Suppressor macrophage treated with lipopolysaccharide for 1 hour (primary cell): ENCODE data around the gene INTS12.
"Not testable (repeated sequence)": the region's sequence is repeated elsewhere in the genome, so short reads cannot be mapped to it uniquely, and the experiment has no call there.

Experiments
- DNase-seq, 3 donors: peaks; one replicate each; pipeline ENCODE4 v3.0.0-alpha.2; 2020 to 2022

INTS12 gene

GRCh38 chr4:105708181-105709080 is at the start of gene INTS12, which contains the start of gene GSTCD:
TSS of gene INTS12 (minus strand) at chr4:105708689. CDS start at chr4:105700005, 8,684 bp downstream.
TSS of gene GSTCD (plus strand) at chr4:105708784. CDS start at chr4:105717614, 8,830 bp downstream.
- DNase-seq, result peak; percentile 95 to 97 (median 95)

- peak; percentile 21 to 51 (median 27) for DNase-seq
Measured at GRCh38 chr4:105755375-105755774, 46.9 kb upstream of the INTS12 start.

- no peak for DNase-seq
Measured at GRCh38 chr4:105753361-105753760, 44.9 kb upstream of the INTS12 start.

- DNase-seq, result no peak
Measured at GRCh38 chr4:105751718-105752299, 43.3 kb upstream of the INTS12 start.

GRCh38 chr4:105748222-105748621 is 39.7 kb upstream of the INTS12 start:
- DNase-seq, result no peak

GRCh38 chr4:105741548-105741947 is 33.1 kb upstream of the INTS12 start:
- DNase-seq, result no peak

GRCh38 chr4:105735217-105735616 is 26.7 kb upstream of the INTS12 start:
- DNase-seq, result not testable (repeated sequence)

- not testable (repeated sequence) for DNase-seq
Measured at GRCh38 chr4:105729895-105730294, 21.4 kb upstream of the INTS12 start.

- DNase-seq, result no peak
Measured at GRCh38 chr4:105725623-105726022, 17.1 kb upstream of the INTS12 start.

- no peak for DNase-seq
Measured at GRCh38 chr4:105719204-105719603, 10.7 kb upstream of the INTS12 start.

- DNase-seq, result peak; percentile 48 to 83 (median 78)
Measured at GRCh38 chr4:105715692-105716278, 7.3 kb upstream of the INTS12 start.

- peak in 1 of 3 donors; percentile 17 for DNase-seq
Measured at GRCh38 chr4:105714932-105715331, 6.4 kb upstream of the INTS12 start.

- peak; percentile 57 to 79 (median 78) for DNase-seq
Measured at GRCh38 chr4:105714071-105714521, 5.6 kb upstream of the INTS12 start.

- no peak for DNase-seq
Measured at GRCh38 chr4:105712766-105713165, 4.3 kb upstream of the INTS12 start.

- no peak for DNase-seq
Measured at GRCh38 chr4:105710678-105711077, 2.2 kb upstream of the INTS12 start.

- no peak for DNase-seq
Measured at GRCh38 chr4:105710012-105710600, 1.6 kb upstream of the INTS12 start.

- DNase-seq, result peak; percentile 19 to 33 (median 26)
Measured at GRCh38 chr4:105709081-105709450, 577 bp upstream of the INTS12 start.

GRCh38 chr4:105707782-105708180 is 708 bp downstream of the INTS12 start:
- DNase-seq, result peak in 2 of 3 donors; percentile 15 to 17

- no peak for DNase-seq
Measured at GRCh38 chr4:105698607-105699006, 9.9 kb downstream of the INTS12 start.

- not testable (repeated sequence) for DNase-seq
Measured at GRCh38 chr4:105695832-105696231, 12.7 kb downstream of the INTS12 start.

GRCh38 chr4:105694812-105695211 is 13.7 kb downstream of the INTS12 start:
- DNase-seq, result not testable (repeated sequence)

- no peak for DNase-seq
Measured at GRCh38 chr4:105686571-105686970, 21.9 kb downstream of the INTS12 start.

- DNase-seq, result no peak
Measured at GRCh38 chr4:105683038-105683437, 25.5 kb downstream of the INTS12 start.
